Thyroid gland (tissue), 4 donors: ENCODE results near the gene SRRM2. TPM values are rescaled to one million over a fixed set of nuclear protein-coding genes. Genes with fewer than 3 reads are reported as not detected.
A peak's percentile ranks its signal among the peaks of the same experiment; 100 is the strongest.

Experiments used
- DNase-seq, 2 donors: peaks; one replicate each; pipeline ENCODE4 v3.0.0-alpha.2; 2019
- H3K27ac ChIP-seq, 3 donors: fragments of 200-600 bp; sonication (generic); 1 replicate in 2 of 3; 2 replicates in 1 of 3; pipeline ENCODE4 v1.5.1; 2016 to 2019; ENCODE audit warnings: mild to moderate bottlenecking in 1 of 3, moderate library complexity in 1 of 3
- H3K27me3 ChIP-seq: fragments of 200-600 bp; sonication (generic); one replicate; pipeline ENCODE4 v1.5.1; 2019
- H3K36me3 ChIP-seq, 2 donors: fragments of 200-600 bp; sonication (generic); one replicate each; pipeline ENCODE4 v1.5.1; 2016 to 2019
- H3K4me1 ChIP-seq, 2 donors: fragments of 200-600 bp; sonication (generic); one replicate each; pipeline ENCODE4 v1.5.1; 2017 to 2019
- H3K4me3 ChIP-seq, 3 donors: fragments of 200-600 bp; sonication (generic); replicated peaks in 1 of 3; 1 replicate in 2 of 3; 2 replicates in 1 of 3; pipeline ENCODE4 v1.5.1; 2016; ENCODE audit warnings: mild to moderate bottlenecking in 1 of 3
- H3K9me3 ChIP-seq: fragments of 200-600 bp; sonication (generic); one replicate; pipeline ENCODE4 v1.5.1; 2017
- CTCF ChIP-seq, 6 experiments: fragments of 200-600 bp in 3 of 6; fragments of 450-650 bp in 3 of 6; sonication (generic) in 3 of 6; IDR thresholded peaks; one replicate each; pipeline ENCODE4 v1.5.1; 2016 to 2019; ENCODE audit warnings: antibody characterized with exemption in 6 of 6, mild to moderate bottlenecking in 2 of 6, inconsistent platforms in 1 of 6, moderate library complexity in 1 of 6
- POLR2A ChIP-seq, 2 donors: fragments of 450-650 bp; IDR thresholded peaks; one replicate each; pipeline ENCODE4 v1.6.1; 2017; ENCODE audit warnings: antibody characterized with exemption in 2 of 2, mild to moderate bottlenecking in 2 of 2, moderate library complexity in 1 of 2
- WGBS, 2 donors: methylation state at CpG; one replicate each; pipeline ENCODE4 v1.1.5; 2017; 5-methylcytosine and 5-hydroxymethylcytosine counted together
- intact Hi-C: fragments of 100-400 bp; cut with DNase I; formaldehyde crosslinking; loops from one replicate; pipeline ENCODE4 v1.15.1; 2023
- total RNA-seq, 4 donors: library from RNA; depleted of rRNA; stranded (reverse); fragments of >200 nt; gene quantifications; one replicate each; pipeline ENCODE4 v1.2.3, GENCODE V29; 2016

Gene SRRM2
- 100 to 1,000 TPM; 262 to 378 (median 312) TPM for total RNA-seq

- Histone ChIP-seq H3K27me3 (no peaks in the 10 kb centered on the region), H3K9me3 (no peaks in the 10 kb centered on the region), H3K4me3 (peak within 1 kb of the TSS; percentile 83 to 88 (median 88)), H3K4me1 (peaks cover 35 to 40% of the 10 kb centered on the region in 2 donors), H3K27ac (peak within 1 kb of the TSS; percentile 93 to 99 (median 98)), H3K36me3 (peaks cover 0 to 3% of the 10 kb centered on the region in 2 donors)
- WGBS, 2 donors: 0 to 2% methylated on average over 12 to 21 of the region's 99 CpGs
- intact Hi-C loops: no loop called here
- peak; percentile 93 to 95 for DNase-seq
- peak in 1 of 6 experiments; percentile 11 for TF ChIP-seq CTCF (IDR thresholded peaks at IDR 0.05)
- TF ChIP-seq POLR2A (IDR thresholded peaks at IDR 0.05): peak; percentile 96 to 99
These were observed at the start of gene SRRM2 for GRCh38 chr16:2752035-2752849. Gene SRRM2 (plus strand): TSS chr16:2752638. CDS start chr16:2756365, 3,727 bp downstream.

DNA sequence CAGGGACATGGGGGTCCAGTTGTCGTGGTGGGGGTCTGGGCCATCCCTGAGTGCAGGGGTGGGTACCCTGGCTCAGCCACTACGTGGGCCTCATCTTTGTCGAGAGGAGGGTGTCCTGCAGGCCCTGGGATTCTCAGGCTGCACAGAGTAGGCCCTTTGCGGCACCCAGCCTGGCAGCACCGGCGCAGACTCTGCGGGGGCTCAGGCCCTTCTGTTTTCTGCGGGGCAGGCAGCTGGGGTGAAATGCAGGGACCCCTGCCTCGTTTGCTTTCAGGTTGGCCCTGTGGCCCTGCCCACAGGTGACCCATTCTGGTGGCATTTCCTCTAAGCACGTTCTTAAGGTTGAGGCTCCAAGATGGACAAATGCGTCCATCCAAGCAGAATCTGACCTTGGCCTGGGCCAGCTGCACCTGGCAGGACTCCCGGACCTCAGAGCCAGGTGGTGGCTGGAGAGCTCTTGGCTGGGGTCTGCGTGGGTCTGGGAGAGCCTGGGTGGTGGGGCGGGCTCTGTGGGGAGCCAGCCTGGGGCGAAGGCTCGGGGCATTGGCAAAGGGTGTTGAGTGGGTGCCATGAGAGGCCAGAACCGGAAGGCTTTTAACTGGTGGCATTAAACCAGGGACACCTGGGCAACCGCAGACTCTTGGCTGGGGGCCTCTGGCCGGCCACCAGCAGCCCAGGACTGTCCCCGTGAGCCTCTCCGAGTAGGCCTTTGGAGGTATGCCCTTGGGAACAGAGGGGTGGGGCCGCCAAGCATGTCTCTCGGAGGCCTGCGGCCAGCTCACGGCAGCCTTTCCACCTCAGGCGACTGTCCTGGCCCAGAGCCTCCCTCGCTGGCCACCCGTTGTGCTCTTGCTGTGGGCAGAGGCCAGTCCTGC lies 49.3 kb upstream of the SRRM2 start:
- no peaks in the 10 kb centered on the region for H3K9me3 ChIP-seq
- H3K27ac ChIP-seq: peak overlapping the region in 2 of 3 donors; percentile 56
- no peak for TF ChIP-seq POLR2A (IDR thresholded peaks at IDR 0.05)
- TF ChIP-seq CTCF (IDR thresholded peaks at IDR 0.05): no peak
- H3K36me3 ChIP-seq: peaks cover 41 to 54% of the 10 kb centered on the region in 2 donors
- H3K27me3 ChIP-seq: no peaks in the 10 kb centered on the region
- intact Hi-C loops: no loop called here
- 84 to 93% methylated on average over 6 to 19 of the region's 28 CpGs for WGBS, 2 donors
- no peak overlapping the region for H3K4me3 ChIP-seq
- H3K4me1 ChIP-seq: peaks cover 9 to 22% of the 10 kb centered on the region in 2 donors
- DNase-seq: peak; percentile 73 to 83

DNA sequence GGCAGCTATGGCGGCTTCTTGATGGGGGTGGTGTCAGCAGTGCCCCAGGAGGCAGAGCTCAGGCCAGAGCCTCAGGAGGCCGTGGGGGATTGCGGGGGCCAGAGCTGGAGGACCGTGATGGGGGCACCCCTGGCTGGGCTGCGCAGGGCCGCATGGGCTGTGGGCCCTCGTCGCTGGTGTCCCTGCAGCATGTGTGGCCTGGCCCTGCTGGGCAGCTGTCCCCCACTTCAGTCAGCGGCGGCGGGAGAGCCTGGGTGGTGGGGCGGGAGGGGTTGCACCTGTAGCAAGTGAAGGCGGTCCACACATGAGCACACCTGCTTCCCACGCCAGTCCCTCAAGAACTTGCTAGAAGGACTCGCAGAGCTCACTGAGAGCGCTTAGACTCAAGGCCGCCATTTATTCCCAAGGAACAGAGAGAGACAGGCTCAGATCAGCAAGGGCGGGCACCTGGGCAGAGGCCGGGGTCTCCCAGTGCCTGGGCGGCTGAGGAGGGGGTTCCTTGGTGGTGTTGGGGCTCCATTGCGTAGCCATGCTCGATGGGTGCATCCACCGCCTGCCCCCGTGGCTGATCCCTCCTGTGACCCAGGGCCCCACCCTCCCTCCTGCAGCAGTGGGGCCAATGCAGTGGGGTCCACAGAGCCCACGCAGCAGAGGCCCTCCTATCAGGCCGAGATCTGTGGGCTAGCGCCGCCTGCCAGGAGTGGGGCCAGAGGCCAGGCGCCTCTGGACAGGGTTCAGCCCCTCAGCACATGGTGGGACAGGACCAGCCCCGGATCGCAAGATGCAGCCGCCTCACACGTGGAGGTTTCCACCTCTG lies 48.1 kb upstream of the SRRM2 start:
- Histone ChIP-seq H3K4me3 (no peak overlapping the region), H3K36me3 (peaks cover 45 to 50% of the 10 kb centered on the region in 2 donors), H3K9me3 (no peaks in the 10 kb centered on the region), H3K27ac (peak overlapping the region in 2 of 3 donors; percentile 47 to 56), H3K4me1 (peaks cover 9 to 22% of the 10 kb centered on the region in 2 donors), H3K27me3 (no peaks in the 10 kb centered on the region)
- WGBS, 2 donors: 86 to 95% methylated on average over 13 to 22 of the region's 33 CpGs
- intact Hi-C loops: no loop called here
- no peak for DNase-seq
- TF ChIP-seq POLR2A (IDR thresholded peaks at IDR 0.05): no peak
- TF ChIP-seq CTCF (IDR thresholded peaks at IDR 0.05): no peak

- no peak overlapping the region for H3K4me3 ChIP-seq
- intact Hi-C loops: no loop called here
- TF ChIP-seq CTCF (IDR thresholded peaks at IDR 0.05) (no peak), POLR2A (IDR thresholded peaks at IDR 0.05) (no peak)
- H3K27me3 ChIP-seq: no peaks in the 10 kb centered on the region
- 94% methylated on average over 9 to 14 of the region's 14 CpGs for WGBS, 2 donors
- H3K36me3 ChIP-seq: peaks cover 40 to 46% of the 10 kb centered on the region in 2 donors
- H3K4me1 ChIP-seq: peaks cover 9 to 22% of the 10 kb centered on the region in 2 donors
- no peaks in the 10 kb centered on the region for H3K9me3 ChIP-seq
- DNase-seq: no peak
- peak overlapping the region in 1 of 3 donors; percentile 47 for H3K27ac ChIP-seq
These were observed 47.5 kb upstream of the SRRM2 start for GRCh38 chr16:2704983-2705275.
